GM12873 (cell line): Measurements from ENCODE around the gene INSYN1.

Source experiments
- CTCF ChIP-seq: IDR thresholded peaks from 2 replicates; pipeline ENCODE4 v1.5.1; 2012; ENCODE audit warnings: low read depth, mild to moderate bottlenecking, moderate library complexity, low read length, control low read depth; ENCODE audit not compliant: insufficient read depth; ENCODE audit errors: missing control alignments

Gene INSYN1

GRCh38 chr15:73756390-73756789 is 3.2 kb upstream of the INSYN1 start:
- no peak for TF ChIP-seq CTCF

DNA sequence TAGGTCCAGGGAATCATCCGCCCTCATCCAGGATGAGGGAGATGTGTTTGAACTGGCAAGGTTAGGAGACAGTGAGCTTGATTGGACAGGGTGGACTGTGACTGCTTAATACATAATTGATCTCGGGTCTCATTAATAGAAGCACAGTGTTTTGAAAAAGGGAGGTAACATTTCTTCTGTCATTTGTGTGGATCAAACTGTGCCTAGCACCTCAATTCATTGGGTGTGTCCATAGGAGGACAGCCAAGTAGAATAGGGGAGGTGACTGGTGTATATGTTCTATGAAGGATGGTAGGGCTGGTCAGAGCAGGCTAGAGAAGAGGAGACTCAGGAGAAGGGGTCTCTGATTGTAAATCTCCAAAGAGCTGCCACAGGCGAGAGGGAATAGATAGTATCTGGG is 2.8 kb upstream of the INSYN1 start:
- no peak for TF ChIP-seq CTCF

- TF ChIP-seq CTCF: no peak
Measured at GRCh38 chr15:73755481-73755880, 2.3 kb upstream of the INSYN1 start.

DNA sequence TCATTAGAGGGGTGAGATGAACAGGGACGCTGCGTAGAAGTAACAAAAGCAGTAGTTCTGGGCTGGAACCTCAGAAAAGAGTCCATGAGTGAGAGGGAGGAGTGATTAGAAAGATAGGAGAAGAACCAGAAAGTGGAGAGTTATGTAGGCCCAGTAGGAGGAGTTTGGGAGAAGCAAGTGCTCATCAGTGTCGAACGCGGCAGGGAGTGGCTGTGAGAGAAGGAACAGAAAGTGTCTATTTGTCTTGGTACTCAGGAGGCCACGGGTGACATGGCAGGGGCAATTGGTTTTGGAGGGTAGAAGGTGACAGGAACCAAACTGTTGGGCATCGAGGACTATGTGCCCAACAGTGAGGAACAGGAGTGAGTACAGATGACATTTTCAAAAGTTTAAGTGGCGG is 1.3 kb upstream of the INSYN1 start:
- no peak for TF ChIP-seq CTCF

GRCh38 chr15:73752806-73753193 is 351 bp downstream of the INSYN1 start:
- TF ChIP-seq CTCF: no peak

DNA sequence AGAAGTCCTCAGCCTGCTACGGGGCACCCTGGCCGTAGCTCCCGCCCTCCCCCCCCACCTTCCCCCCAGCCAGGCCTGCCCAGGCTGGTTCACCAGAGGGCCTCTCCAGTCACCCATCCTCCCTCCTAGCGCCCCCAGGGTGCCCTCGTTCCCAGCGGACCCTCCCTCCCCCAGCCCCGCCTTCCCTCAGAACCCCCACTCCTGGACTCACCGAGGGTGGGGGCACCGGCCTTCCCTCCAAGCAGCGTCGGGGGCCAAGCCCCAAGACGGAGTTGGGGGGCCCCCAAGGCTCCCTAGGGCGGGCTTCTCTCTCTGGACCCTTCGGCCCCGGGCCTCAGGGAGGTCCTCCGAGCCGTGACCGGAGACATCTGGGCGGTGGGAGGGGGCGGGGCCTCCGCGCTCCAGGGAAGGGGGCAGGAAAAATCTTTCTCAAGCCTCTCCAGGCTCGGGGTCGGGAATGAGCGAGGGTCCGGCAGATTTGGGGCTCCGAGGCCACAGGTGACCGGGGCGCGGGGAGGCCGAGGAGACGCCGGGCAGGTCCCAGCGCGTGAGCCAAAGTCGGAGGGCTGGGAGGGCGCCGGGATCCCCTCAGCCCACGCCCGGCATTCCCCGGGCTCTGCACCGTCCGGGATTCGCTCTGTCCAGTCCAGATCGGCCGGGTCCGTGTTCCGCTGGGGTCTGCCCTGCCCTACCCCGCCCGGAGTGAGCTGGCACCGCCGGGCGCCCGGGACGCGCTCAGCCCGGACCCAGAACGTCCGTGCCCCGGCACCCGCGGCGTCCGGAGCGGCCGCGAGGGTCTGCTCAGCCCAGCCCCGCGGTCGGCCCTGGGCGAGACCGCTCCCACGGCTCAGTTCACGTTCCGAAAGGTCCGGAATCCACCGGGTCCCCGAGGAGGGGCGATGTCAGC is 999 bp downstream of the INSYN1 start:
- TF ChIP-seq CTCF: no peak

DNA sequence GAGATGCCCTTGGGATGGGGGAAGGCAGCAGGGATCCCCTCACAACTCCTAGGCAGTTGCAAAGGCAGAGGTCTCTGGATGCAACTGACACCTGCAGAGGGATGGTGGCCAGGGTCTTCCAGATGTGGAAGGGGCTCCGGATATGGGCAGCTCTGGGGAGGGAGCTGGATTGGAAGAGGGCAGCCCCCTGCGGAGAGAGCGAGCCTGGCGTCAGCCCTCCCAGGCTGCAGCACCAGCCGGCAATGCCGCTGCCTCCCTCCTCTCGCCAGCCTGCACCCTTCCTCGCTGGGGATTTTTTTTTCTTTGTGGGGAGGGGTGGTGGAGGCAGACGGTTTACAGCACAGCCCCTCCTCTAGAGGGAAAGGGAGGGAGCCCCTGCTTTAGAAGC is 1.6 kb downstream of the INSYN1 start:
- no peak for TF ChIP-seq CTCF
